Body of pancreas (tissue), 4 donors: ENCODE data around the gene PRDM16. TPM values are rescaled to one million over a fixed set of nuclear protein-coding genes. Genes with fewer than 3 reads are reported as not detected.

Source experiments
- ATAC-seq: fragments of 150-250 bp; one replicate; pipeline ENCODE4 v1.9.1; 2016
- DNase-seq, 4 donors: peaks; one replicate each; pipeline ENCODE4 v3.0.0-alpha.2; 2019
- H3K27ac ChIP-seq, 4 donors: fragments of 200-600 bp; sonication (generic); 1 replicate in 3 of 4; 2 replicates in 1 of 4; pipeline versions ENCODE4 v1.5.1 to v1.6.1; 2016 to 2019; ENCODE audit warnings: mild to moderate bottlenecking in 1 of 4, mixed read lengths in 1 of 4, moderate library complexity in 1 of 4
- H3K27me3 ChIP-seq, 2 donors: fragments of 200-600 bp; sonication (generic); one replicate each; pipeline ENCODE4 v1.6.0; 2016; ENCODE audit warnings: mild to moderate bottlenecking in 1 of 2
- H3K36me3 ChIP-seq, 2 donors: fragments of 200-600 bp; sonication (generic); replicated peaks in 1 of 2; 2 replicates each; pipeline ENCODE4 v1.5.1; 2016; ENCODE audit warnings: low read depth in 2 of 2; ENCODE audit not compliant: insufficient read depth in 1 of 2
- H3K4me1 ChIP-seq: fragments of 200-600 bp; sonication (generic); one replicate; pipeline ENCODE4 v1.6.0; 2016
- H3K4me3 ChIP-seq, 2 donors: fragments of 200-600 bp; sonication (generic); 1 replicate in 1 of 2; 2 replicates in 1 of 2; pipeline ENCODE4 v1.5.1; 2016 to 2019
- H3K9me3 ChIP-seq, 3 donors: fragments of 200-600 bp; sonication (generic); 1 replicate in 2 of 3; 2 replicates in 1 of 3; pipeline ENCODE4 v1.5.1; 2016
- CTCF ChIP-seq, 7 experiments: fragments of 450-650 bp in 4 of 7; fragments of 200-600 bp in 3 of 7; sonication (generic) in 3 of 7; IDR thresholded peaks; one replicate each; pipeline ENCODE4 v1.5.1; 2016 to 2019; ENCODE audit warnings: antibody characterized with exemption in 7 of 7
- POLR2A ChIP-seq, 3 donors: fragments of 450-650 bp; IDR thresholded peaks; one replicate each; pipeline ENCODE4 v1.6.1; 2016; ENCODE audit warnings: antibody characterized with exemption in 3 of 3, mild to moderate bottlenecking in 2 of 3
- WGBS, 2 donors: methylation state at CpG; one replicate each; pipeline ENCODE4 v1.1.5; 2017; 5-methylcytosine and 5-hydroxymethylcytosine counted together
- intact Hi-C: fragments of 100-400 bp; cut with DNase I; formaldehyde crosslinking; loops from one replicate; pipeline ENCODE4 v1.15.1; 2023
- total RNA-seq, 2 donors: library from RNA; depleted of rRNA; stranded (reverse); fragments of >200 nt; gene quantifications; one replicate each; pipeline ENCODE4 v1.1.0, GENCODE V29; 2016

PRDM16 gene
- total RNA-seq, 2 donors from 2014 or later, result 15.2 to 16.6 TPM

- H3K36me3 ChIP-seq, result no peaks in the 10 kb centered on the region
- no peaks in the 10 kb centered on the region for H3K4me1 ChIP-seq
- no peak overlapping the region for H3K4me3 ChIP-seq
- H3K27ac ChIP-seq, result no peak overlapping the region
- ATAC-seq (no peak), DNase-seq (no peak)
- intact Hi-C loops, result no loop called here
- TF ChIP-seq POLR2A (IDR thresholded peaks at IDR 0.05), result no peak
- TF ChIP-seq CTCF (IDR thresholded peaks at IDR 0.05), result no peak
- no peaks in the 10 kb centered on the region for H3K27me3 ChIP-seq
- no peaks in the 10 kb centered on the region for H3K9me3 ChIP-seq
These were observed 83.1 kb downstream of the PRDM16 start for GRCh38 chr1:3152143-3152542.

- Histone ChIP-seq H3K4me1 (no peaks in the 10 kb centered on the region), H3K4me3 (no peak overlapping the region), H3K36me3 (no peaks in the 10 kb centered on the region), H3K27ac (no peak overlapping the region), H3K9me3 (no peaks in the 10 kb centered on the region), H3K27me3 (no peaks in the 10 kb centered on the region)
- 71 to 86% methylated on average over 4 to 11 of the region's 13 CpGs for WGBS, 2 donors
- no peak for DNase-seq
- no peak for ATAC-seq
- no peak for TF ChIP-seq CTCF (IDR thresholded peaks at IDR 0.05)
- no peak for TF ChIP-seq POLR2A (IDR thresholded peaks at IDR 0.05)
- intact Hi-C loops, result no loop called here
These were observed 84.2 kb downstream of the PRDM16 start for GRCh38 chr1:3153197-3153596.

- intact Hi-C loops, result no loop called here
- H3K27me3 ChIP-seq, result no peaks in the 10 kb centered on the region
- H3K36me3 ChIP-seq, result no peaks in the 10 kb centered on the region
- H3K4me1 ChIP-seq, result no peaks in the 10 kb centered on the region
- 83 to 89% methylated on average over 25 to 38 of the region's 38 CpGs for WGBS, 2 donors
- no peak for TF ChIP-seq POLR2A (IDR thresholded peaks at IDR 0.05)
- no peak for TF ChIP-seq CTCF (IDR thresholded peaks at IDR 0.05)
- no peak overlapping the region for H3K27ac ChIP-seq
- ATAC-seq (no peak), DNase-seq (no peak)
- no peak overlapping the region for H3K4me3 ChIP-seq
- no peaks in the 10 kb centered on the region for H3K9me3 ChIP-seq
These were observed 85.1 kb downstream of the PRDM16 start for GRCh38 chr1:3153902-3154795.

GRCh38 chr1:3155056-3155925 is 86.3 kb downstream of the PRDM16 start:
- Histone ChIP-seq H3K4me1 (no peaks in the 10 kb centered on the region), H3K4me3 (no peak overlapping the region), H3K27me3 (no peaks in the 10 kb centered on the region), H3K27ac (no peak overlapping the region), H3K9me3 (no peaks in the 10 kb centered on the region), H3K36me3 (no peaks in the 10 kb centered on the region)
- DNase-seq, result no peak
- TF ChIP-seq CTCF (IDR thresholded peaks at IDR 0.05) (no peak), POLR2A (IDR thresholded peaks at IDR 0.05) (no peak)
- intact Hi-C loops, result no loop called here
- WGBS, 2 donors, result 67 to 88% methylated on average over 42 of the region's 42 CpGs
- no peak for ATAC-seq
